Stimulated activated naive CD8-positive, alpha-beta T cell treated with anti-CD3 and anti-CD28 coated beads, Interleukin-15, amount 100 ng/mL, for 72 hours (primary cell): ENCODE data around the gene RPEL1.
"Not testable (repeated sequence)": the region's sequence is repeated elsewhere in the genome, so short reads cannot be mapped to it uniquely, and the experiment has no call there.

Source experiments
- ATAC-seq: fragments of 150-1000 bp; cut with Tn5 transposase; 2 replicates; pipeline ENCODE4 v1.10.0; 2021; ENCODE audit warnings: mild to moderate bottlenecking, moderate library complexity
- DNase-seq, 2 donors: peaks; one replicate each; pipeline ENCODE4 v3.0.0; 2021 to 2022
- H3K27ac Mint-ChIP-seq, 2 donors: one replicate each; pipeline ENCODE4 v1.8.0; 2022; ENCODE audit warnings: mild to moderate bottlenecking in 2 of 2, mixed read lengths in 2 of 2, moderate library complexity in 2 of 2
- H3K27me3 Mint-ChIP-seq: one replicate; pipeline ENCODE4 v1.8.0; 2022; ENCODE audit warnings: mixed read lengths
- H3K4me1 Mint-ChIP-seq: one replicate; pipeline ENCODE4 v1.8.0; 2022; ENCODE audit warnings: mild to moderate bottlenecking, mixed read lengths
- H3K4me3 Mint-ChIP-seq, 2 donors: one replicate each; pipeline ENCODE4 v1.8.0; 2022; ENCODE audit warnings: mild to moderate bottlenecking in 2 of 2, mixed read lengths in 2 of 2, moderate library complexity in 1 of 2
- H3K9me3 Mint-ChIP-seq, 2 donors: one replicate each; pipeline ENCODE4 v1.8.0; 2022; ENCODE audit warnings: mixed read lengths in 2 of 2

RPEL1 gene

GRCh38 chr10:103224133-103224532 lies 21.6 kb upstream of the RPEL1 start:
- ATAC-seq (no peak), DNase-seq (no peak)
- Mint-ChIP-seq H3K9me3 (peaks cover 13 to 19% of the 10 kb centered on the region in 2 donors), H3K4me3 (no peak overlapping the region), H3K4me1 (no peaks in the 10 kb centered on the region), H3K27ac (no peak overlapping the region), H3K27me3 (no peaks in the 10 kb centered on the region)

- DNase-seq, H3K27me3 Mint-ChIP-seq, H3K27ac Mint-ChIP-seq, H3K4me3 Mint-ChIP-seq, ATAC-seq, H3K4me1 Mint-ChIP-seq: not testable (repeated sequence)
- H3K9me3 Mint-ChIP-seq: peaks cover 13 to 19% of the 10 kb centered on the region in 2 donors
Measured at GRCh38 chr10:103224721-103225120, 21.0 kb upstream of the RPEL1 start.

GRCh38 chr10:103225939-103226338 lies 19.7 kb upstream of the RPEL1 start:
- Mint-ChIP-seq H3K27me3 (no peaks in the 10 kb centered on the region), H3K27ac (no peak overlapping the region), H3K4me3 (no peak overlapping the region), H3K9me3 (peaks cover 13 to 19% of the 10 kb centered on the region in 2 donors), H3K4me1 (no peaks in the 10 kb centered on the region)
- ATAC-seq: no peak
- no peak for DNase-seq

- ATAC-seq: no peak
- H3K27ac Mint-ChIP-seq: peak overlapping the region in 1 of 2 donors; percentile 6
- no peak for DNase-seq
Measured at GRCh38 chr10:103227416-103227815, 18.3 kb upstream of the RPEL1 start.

GRCh38 chr10:103231047-103231551 lies 14.6 kb upstream of the RPEL1 start:
- no peak overlapping the region for H3K4me3 Mint-ChIP-seq
- H3K27ac Mint-ChIP-seq: no peak overlapping the region
- H3K4me1 Mint-ChIP-seq: no peaks in the 10 kb centered on the region
- DNase-seq (no peak), ATAC-seq (no peak)
- H3K9me3 Mint-ChIP-seq: no peaks in the 10 kb centered on the region
- no peaks in the 10 kb centered on the region for H3K27me3 Mint-ChIP-seq

More at GRCh38 chr10:103227416-103227815, 18.3 kb upstream of the RPEL1 start:
- H3K4me1 Mint-ChIP-seq: no peaks in the 10 kb centered on the region
- peaks cover 11 to 14% of the 10 kb centered on the region in 2 donors for H3K9me3 Mint-ChIP-seq
- H3K4me3 Mint-ChIP-seq: no peak overlapping the region
- no peaks in the 10 kb centered on the region for H3K27me3 Mint-ChIP-seq

GRCh38 chr10:103232131-103232673 lies 13.5 kb upstream of the RPEL1 start:
- H3K27ac Mint-ChIP-seq: no peak overlapping the region
- ATAC-seq (no peak), DNase-seq (no peak)
- no peaks in the 10 kb centered on the region for H3K27me3 Mint-ChIP-seq
- no peaks in the 10 kb centered on the region for H3K4me1 Mint-ChIP-seq
- no peaks in the 10 kb centered on the region for H3K9me3 Mint-ChIP-seq
- H3K4me3 Mint-ChIP-seq: no peak overlapping the region

- ATAC-seq (no peak), DNase-seq (no peak)
- Mint-ChIP-seq H3K27me3 (no peaks in the 10 kb centered on the region), H3K27ac (no peak overlapping the region), H3K4me3 (no peak overlapping the region), H3K9me3 (no peaks in the 10 kb centered on the region), H3K4me1 (no peaks in the 10 kb centered on the region)
Measured at GRCh38 chr10:103232772-103233488, 12.8 kb upstream of the RPEL1 start.

GRCh38 chr10:103235775-103236174 lies 9.9 kb upstream of the RPEL1 start:
- Mint-ChIP-seq H3K27ac (no peak overlapping the region), H3K4me3 (no peak overlapping the region)

GRCh38 chr10:103238506-103239252 lies 7.0 kb upstream of the RPEL1 start:
- ATAC-seq: no peak
- Mint-ChIP-seq H3K27ac (no peak overlapping the region), H3K4me1 (peaks cover 13% of the 10 kb centered on the region), H3K27me3 (no peaks in the 10 kb centered on the region), H3K4me3 (no peak overlapping the region), H3K9me3 (no peaks in the 10 kb centered on the region)
- no peak for DNase-seq

More at GRCh38 chr10:103235775-103236174, 9.9 kb upstream of the RPEL1 start:
- H3K9me3 Mint-ChIP-seq: no peaks in the 10 kb centered on the region
- H3K27me3 Mint-ChIP-seq: no peaks in the 10 kb centered on the region
- DNase-seq (no peak), ATAC-seq (no peak)
- H3K4me1 Mint-ChIP-seq: peaks cover 6% of the 10 kb centered on the region

- ATAC-seq (peak; percentile 61), DNase-seq (no peak)
- no peaks in the 10 kb centered on the region for H3K27me3 Mint-ChIP-seq
- H3K4me3 Mint-ChIP-seq: no peak overlapping the region
- no peaks in the 10 kb centered on the region for H3K9me3 Mint-ChIP-seq
- H3K27ac Mint-ChIP-seq: peak overlapping the region in 1 of 2 donors; percentile 22
- peaks cover 18% of the 10 kb centered on the region for H3K4me1 Mint-ChIP-seq
Measured at GRCh38 chr10:103241262-103242011, 4.2 kb upstream of the RPEL1 start.

- no peak overlapping the region for H3K4me3 Mint-ChIP-seq
- no peaks in the 10 kb centered on the region for H3K9me3 Mint-ChIP-seq
- H3K4me1 Mint-ChIP-seq: peaks cover 18% of the 10 kb centered on the region
- no peak overlapping the region for H3K27ac Mint-ChIP-seq
- ATAC-seq (peak; percentile 70), DNase-seq (peak; percentile 48 to 61)
- no peaks in the 10 kb centered on the region for H3K27me3 Mint-ChIP-seq
Measured at GRCh38 chr10:103244666-103245271, 918 bp upstream of the RPEL1 start.

- ATAC-seq: no peak
- H3K4me3 Mint-ChIP-seq: no peak overlapping the region
- H3K9me3 Mint-ChIP-seq: peaks cover 3 to 4% of the 10 kb centered on the region in 2 donors
- no peaks in the 10 kb centered on the region for H3K27me3 Mint-ChIP-seq
- peak overlapping the region in 1 of 2 donors; percentile 71 for H3K27ac Mint-ChIP-seq
- no peak for DNase-seq
- peaks cover 13% of the 10 kb centered on the region for H3K4me1 Mint-ChIP-seq
Measured at GRCh38 chr10:103246324-103246723, 637 bp downstream of the RPEL1 start.

- Mint-ChIP-seq H3K27me3 (peaks cover 5% of the 10 kb centered on the region), H3K27ac (no peak overlapping the region), H3K4me3 (no peak overlapping the region), H3K4me1 (peaks cover 4% of the 10 kb centered on the region), H3K9me3 (peaks cover 5 to 12% of the 10 kb centered on the region in 2 donors)
- ATAC-seq (no peak), DNase-seq (no peak)
Measured at GRCh38 chr10:103254113-103254512, 8.4 kb downstream of the RPEL1 start.

GRCh38 chr10:103254538-103255325 lies 9.0 kb downstream of the RPEL1 start:
- Mint-ChIP-seq H3K27ac (no peak overlapping the region), H3K4me1 (peaks cover 4% of the 10 kb centered on the region), H3K4me3 (no peak overlapping the region), H3K9me3 (peaks cover 5 to 17% of the 10 kb centered on the region in 2 donors), H3K27me3 (peaks cover 7% of the 10 kb centered on the region)
- DNase-seq (no peak), ATAC-seq (peak; percentile 54)
